Stimulated activated CD4-positive, alpha-beta T cell treated with anti-CD3 and anti-CD28 coated beads, Interleukin-4, amount 100 ng/mL, for 4 hours (primary cell): ENCODE results near the gene ZNF280B.
"Not testable (repeated sequence)": the region's sequence is repeated elsewhere in the genome, so short reads cannot be mapped to it uniquely, and the experiment has no call there.

Source experiments
- DNase-seq, 2 experiments: peaks; one replicate each; pipeline ENCODE4 v3.0.0-alpha.2; 2020

ZNF280B gene

DNA sequence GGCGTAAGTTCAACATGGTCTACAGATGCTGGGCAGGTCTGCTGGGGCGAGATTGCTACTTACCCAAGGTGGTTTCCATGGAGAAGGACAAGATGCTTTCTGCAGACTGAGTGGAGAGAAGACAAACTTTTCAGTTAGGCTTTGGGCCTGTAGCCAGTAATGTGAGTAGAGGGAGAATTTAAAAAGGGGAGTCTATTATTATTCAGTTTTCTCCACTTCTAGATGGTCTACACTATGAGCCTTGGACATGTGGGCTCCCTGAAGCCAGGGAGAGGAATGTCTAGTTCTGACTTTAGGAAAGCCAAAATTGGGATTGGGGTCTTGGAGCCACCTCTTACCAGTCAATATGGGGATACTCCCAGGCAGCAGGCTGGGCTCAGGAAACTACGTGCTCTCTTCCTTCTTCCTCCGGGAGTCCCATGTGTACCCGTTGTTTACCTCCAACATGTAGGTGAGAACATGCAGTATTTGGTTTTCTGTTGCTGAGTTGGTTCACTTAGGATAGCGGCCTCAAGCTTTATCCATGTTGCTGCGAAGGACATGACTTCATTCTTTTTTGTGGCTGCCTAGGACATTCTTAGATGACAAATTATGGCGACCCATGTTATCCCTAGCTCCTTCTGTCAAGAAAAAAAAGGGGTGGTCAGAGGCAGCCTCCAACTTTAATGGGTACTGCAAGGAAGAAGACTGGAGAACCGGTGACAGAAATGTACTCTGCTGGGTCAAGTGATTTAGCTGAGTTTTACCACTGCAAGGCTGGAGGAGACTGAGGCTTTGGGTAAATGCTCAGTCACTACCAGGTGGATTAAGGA, 26.3 kb upstream of the ZNF280B start:
- no peak for DNase-seq

DNA sequence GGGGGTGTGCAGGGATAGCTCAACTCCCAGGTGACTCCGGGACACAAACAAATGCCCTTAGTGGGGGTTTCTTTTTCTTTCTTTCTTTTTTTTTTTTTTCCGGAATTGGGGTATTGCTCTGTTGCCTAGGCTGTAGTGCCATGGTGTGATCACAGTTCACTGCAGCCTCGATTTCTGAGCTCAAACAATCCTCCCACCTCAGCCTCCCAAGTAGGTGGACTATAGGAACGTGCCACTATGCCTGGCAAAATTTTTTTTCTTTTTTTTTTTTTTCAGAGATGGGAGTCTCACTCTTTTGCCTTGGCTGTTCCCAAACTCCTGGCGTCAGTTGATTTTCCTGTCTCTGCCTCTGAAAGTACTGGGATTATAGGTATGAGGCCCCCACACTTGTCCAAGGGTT, 25.3 kb upstream of the ZNF280B start:
- no peak for DNase-seq

DNA sequence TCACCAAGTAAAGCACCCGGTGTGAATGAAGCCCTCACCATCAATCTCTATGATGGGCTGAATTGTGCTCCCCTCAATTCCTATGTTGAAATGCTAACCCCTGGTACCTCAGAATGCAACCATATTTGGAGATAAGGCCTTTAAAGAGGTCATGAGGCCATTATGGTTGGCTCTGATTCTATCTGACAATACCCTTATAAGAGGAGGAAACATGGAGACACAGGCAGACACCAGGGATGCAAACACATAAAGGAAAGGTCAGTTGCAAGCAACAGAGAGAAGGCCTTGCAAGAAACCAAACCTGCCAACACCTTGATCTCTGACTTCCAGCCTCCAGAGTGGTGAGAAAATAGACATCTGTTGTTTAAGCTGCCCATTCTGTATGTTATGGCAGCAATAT, 24.9 kb upstream of the ZNF280B start:
- DNase-seq = no peak

DNA sequence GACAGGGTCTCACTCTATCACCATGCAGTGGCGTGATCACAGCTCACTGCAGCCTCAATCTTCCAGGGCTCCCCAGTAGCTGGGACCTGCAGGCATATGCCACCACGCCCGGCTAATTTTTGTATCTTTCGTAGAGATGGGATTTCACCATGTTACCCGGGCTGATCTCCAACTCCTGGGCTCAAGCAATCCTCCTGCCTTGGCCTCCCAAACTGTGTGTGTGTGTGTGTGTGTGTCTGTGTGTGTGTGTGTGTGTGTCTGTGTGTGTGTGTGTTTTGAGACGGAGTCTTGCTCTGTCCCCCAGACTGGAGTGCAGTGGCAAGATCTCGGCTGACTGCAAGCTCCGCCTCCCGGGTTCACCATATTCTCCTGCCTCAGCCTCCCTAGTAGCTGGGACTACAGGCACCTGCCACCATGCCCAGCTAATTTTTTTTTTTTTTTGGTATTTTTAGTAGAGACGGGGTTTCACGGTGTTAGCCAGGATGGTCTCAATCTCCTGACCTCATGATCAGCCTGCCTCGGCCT, 24.1 kb upstream of the ZNF280B start:
- DNase-seq = not testable (repeated sequence)

DNA sequence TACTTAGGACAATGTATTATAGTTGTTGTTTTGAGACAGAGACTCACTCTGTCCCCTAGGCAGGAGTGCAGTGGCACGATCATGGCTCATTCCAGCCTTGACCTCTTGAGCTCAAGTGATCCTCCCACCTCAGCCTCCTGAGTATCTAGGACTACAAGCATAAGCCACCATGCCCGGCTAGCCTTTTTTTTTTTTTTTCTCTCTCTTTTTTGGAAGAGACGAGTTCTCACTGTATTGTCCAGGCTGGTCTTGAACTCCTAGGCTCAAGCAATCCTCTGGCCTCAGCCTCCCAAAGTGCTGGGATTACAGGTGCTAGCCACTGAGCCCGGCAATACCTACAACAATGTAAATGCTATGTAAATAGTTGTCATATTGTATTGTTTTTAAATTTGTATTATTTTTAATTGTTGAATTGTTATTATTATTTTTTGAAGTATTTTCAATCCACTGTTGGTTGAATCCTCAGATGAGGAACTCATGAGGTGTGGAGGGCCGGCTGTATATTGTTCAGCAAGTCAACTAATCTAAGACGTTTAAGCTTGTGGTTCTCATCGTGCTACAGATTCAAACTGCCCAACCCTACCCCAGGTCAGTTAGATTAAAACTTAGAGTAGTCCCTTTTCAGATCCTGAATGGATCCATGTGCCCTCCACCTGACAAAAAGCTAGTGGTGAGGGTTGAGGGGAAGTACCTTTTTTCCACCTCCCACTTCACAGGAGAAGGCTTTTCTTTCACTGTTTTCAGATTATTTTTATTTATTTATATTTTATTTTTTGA, 23.4 kb upstream of the ZNF280B start:
- DNase-seq = no peak

DNA sequence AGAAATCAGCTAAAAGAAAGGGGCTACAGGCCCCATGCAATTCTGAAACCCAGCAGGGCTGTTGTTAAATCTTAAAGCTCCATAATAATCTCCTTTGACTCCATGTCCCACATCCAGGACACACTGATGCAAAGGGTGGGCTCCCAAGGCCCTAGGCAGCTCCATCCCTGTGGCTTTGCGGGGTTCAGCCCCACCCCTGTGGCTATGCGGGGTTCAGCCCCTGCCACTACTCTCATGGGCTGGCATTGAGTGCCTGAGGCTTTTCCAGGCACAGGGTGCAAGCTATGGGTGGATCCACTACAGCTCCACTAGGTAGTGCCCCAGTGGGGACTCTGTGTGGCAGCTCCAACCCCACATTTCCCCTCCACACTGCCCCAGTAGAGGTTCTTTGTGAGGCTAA, 20.2 kb upstream of the ZNF280B start:
- DNase-seq = no peak

DNA sequence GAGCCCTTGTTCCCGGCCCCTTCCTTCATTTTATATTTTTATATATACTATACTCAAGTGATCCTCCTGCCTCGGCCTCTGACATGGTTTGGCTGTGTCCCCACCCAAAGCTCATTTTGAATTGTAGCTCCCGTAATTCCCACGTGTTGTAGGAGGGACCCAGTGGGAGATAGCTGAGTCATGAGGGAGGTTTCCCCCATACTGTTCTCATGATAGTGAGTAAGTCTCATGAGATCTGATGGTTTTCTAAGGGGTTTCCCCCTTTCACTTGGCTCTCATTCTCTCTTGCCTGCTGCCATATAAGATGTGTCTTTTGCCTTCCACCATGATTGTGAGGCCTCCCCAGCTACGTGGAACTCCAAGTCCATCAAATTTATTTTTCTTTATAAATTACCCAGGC, 18.8 kb upstream of the ZNF280B start:
- no peak for DNase-seq

DNA sequence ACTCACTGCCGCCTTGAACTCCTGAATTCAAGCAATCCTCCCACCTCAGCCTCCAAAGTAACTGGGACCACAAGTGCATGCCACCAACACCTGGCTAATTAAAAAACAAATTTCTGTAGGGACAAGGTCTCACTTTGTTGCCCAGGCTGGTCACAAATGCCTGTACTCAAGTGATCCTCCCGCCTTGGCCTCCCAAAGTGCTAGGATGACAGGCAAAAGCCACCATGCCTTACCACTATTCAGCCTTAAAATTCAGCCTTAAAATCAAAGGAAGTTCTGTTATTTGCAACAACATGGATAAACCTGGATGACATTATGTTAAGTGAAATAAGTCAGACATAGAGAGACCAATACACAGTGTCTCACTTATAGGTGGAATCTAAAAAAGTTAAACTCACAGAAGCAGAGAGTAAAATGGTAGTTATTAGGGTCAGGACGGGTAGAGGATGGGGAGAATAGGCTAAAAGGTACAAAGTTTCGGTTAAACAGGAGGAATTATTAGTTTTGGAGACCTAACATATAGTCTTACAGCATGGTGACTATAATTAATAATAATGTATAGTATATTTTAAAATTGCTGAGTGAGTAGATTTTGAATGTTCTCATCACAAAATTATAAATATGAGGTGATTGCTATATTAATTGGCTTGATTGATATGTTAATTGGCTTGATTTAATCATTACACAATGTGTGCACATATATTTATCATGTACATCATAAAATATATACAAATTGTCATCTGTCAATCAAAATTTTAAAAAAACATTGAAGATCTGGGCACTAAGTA, 17.8 kb upstream of the ZNF280B start:
- no peak for DNase-seq

DNA sequence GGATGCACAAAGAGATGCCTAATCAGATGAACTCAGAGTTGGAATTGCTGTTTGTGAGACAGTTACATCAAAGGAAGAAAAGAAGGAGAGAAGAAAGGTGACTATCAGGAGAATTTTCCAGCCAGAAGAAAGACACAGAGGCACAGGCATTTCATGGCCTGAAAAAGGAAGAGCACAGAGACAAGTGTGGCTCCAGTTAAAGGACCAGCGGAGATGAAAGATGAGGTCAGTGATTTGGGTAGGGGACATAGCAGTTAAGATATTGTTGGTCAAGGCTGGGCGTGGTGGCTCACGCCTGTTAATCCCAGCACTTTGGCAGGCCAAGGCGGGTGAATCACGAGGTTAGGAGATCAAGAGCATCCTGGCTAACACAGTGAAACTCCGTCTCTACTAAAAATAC, 15.0 kb upstream of the ZNF280B start:
- DNase-seq = no peak

DNA sequence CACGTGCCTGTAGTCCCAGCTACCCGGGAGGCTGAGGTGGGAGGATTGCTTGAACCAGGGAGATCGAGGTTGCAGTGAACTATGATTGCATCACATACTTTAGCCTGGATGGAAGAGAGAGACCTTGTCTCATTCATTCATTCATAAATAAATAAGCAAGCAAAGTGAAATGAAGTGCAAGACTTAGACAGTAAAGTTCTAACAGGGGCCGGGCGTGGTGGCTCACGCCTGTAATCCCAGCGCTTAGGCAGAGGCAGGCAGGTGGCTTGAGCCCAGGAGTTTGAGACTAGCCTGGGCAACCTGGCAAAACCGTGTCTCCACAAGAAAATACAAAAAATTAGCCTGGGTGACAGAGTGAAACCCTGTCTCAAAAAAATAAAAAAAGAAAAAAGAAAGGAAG, 13.1 kb upstream of the ZNF280B start:
- DNase-seq = no peak

DNA sequence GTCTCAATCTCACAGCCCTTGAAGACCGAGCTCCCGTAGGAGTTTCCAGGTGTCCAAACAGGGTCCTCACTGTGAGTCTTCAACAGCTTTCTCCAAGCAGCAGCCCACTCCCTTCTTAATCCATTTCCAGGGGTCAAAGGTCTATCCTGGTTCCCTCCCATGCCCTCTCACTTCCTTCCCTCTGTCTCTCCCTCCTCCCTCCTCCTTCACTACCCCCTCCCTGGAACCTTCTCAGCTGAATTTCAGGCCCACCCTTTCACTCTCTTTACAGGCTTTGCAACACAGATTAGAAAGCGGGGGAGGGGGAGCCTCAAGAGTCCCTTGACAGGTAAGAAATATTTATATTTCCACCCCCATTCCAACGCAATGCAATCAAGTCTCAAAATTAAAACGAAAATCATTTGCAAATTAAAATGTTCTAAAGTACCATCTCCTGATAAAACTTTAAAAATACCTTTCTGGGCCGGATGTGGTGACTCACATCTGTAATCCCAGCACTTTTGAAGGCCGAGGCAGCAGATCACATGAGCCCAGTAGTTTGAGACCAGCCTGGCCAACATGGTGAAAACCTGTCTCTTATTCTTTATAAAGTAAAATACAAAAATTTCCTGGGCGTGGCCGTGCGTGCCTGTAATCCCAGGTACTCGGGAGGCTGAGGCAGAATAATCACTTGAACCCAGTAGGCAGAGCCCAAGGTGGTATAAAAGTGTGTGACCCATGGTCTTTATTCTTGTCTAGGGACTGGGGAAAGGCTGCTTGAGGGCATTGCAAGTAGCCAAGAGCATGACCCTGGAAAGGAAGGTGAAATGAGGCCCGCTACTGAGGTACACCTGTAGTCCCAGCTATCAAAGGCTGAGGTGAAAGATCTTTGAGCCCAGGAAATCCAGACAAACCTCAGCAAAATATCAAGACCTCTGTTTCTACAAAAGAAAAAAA, 12.4 kb upstream of the ZNF280B start:
- DNase-seq = no peak

DNA sequence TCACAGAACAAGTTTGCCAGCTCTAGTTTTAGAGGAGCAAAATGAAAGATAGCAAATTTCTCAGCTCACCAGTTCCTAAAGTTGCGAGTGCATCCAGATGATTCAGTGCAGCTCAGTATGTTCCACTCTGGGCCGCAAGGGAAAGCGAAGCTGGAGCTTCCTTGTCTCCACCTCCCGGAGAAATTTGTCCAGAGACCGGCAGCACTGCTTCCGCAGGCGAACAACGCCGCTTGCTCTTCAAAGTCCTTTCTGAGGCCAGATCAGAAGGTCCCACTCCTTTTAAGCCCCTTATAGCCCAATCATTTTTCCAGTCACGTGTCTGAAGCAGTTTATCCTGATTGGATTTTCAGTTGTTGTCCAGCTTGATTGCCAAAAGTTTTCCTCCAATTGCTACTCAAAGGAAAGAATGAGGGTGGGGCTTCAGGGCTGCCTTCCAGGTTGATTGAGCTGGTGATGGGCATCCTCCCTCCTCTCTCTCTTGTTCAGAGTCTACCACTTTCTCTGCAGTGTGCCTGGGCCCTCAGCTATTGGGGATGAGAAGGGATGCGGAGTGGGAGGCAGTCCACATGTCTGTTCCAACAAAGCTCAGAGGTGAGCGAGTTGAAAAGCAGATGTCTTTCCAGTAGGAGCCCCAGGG, 11.6 kb upstream of the ZNF280B start, which contains the start of gene ZNF280A:
ZNF280A (minus strand) TSS at position 251 of the 637 bp plus-strand sequence. CDS start 4,640 bp downstream, outside the sequence.
- no peak for DNase-seq

DNA sequence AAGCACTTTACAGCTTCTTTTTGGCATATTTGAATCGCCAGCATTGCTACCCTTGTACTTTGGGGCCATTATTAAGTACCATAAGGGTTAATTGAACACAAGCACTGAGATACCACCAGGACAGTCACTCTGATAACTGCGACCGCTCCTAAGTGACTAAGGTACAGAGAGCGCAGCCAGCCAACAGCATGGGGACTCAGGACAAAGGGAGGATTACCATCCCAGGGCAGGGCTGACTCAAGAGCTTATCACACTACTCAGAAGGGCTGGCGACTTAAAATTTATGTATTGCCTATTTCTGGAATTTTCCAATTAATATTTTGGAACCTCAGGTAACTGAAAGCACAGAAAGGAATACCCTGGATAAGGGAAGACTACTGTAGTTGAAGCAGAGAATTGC, 11.0 kb upstream of the ZNF280B start:
- no peak for DNase-seq

DNA sequence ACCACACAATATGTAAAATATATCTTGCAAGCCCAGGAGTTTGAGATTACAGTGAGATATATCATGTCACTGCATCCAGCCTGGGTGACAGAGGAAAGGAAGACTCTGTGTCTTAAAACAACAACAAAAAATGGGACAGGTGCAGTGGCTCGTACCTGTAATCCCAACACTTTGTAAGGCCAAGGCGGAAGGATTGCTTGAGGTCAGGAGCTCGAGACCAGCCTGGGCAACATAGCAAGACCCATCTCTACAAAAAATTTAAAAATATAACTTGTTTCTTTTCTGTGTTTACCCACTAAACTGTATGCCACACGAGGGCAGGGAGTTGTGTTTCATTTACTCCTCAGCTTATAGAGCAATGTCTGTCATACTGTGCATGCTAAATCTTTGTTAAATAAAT, 8.4 kb upstream of the ZNF280B start:
- no peak for DNase-seq

DNA sequence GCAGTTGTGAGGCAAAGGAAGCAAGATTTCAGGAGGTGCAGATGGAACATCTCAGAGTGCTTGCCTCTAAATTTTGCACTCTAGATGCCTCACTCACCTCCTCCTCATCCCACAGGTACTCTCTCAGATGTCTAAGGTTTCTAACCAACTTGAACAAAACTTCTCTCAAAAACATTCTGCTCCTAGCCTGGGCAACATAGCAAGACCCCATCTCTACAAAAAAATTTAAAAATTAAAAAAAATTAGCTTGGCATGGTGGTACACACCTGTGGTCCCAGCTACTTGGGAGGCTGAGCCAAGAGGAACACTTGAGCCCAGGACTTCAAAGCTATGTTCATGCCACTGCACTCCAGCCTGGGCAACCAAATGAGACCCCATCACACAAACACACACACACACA, 7.3 kb upstream of the ZNF280B start:
- no peak for DNase-seq

DNA sequence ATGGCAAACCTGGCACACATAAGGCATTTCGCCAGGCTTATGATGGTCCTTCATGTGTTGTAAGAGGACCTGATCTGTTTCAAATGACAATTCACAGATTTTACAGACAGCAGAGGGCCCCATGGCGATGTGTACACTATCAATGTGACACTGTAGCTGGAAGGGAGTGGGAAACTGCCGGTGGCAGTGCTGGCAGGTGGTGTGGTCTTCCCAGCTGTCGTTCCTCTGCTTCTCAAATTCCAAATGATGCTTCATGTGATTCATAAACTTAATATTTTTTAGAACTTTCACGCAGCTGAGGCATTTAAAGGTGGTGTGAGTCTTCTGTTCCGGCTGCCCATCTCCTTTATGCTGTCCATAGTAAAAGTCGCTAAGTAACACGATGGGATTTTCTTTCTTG, 5.9 kb upstream of the ZNF280B start:
- not testable (repeated sequence) for DNase-seq

DNA sequence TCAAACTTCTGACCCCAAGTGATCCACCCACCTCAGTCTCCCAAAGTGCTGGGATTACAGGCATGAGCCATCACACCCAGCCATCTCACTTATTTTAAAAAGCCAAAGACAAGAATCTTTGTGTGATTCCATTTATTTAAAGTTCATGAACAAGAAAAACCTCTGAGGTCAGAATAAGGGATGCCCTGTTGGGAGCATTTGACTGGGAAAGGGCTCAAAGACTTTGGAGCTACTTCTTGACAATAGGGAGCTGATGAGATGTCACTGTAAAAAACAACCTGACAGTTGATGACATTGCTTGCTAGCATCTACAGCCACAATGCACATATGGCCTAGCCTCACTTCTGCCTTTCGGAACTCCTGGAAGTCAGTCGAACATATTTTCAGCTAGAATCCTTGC, 5.1 kb upstream of the ZNF280B start:
- DNase-seq = no peak

DNA sequence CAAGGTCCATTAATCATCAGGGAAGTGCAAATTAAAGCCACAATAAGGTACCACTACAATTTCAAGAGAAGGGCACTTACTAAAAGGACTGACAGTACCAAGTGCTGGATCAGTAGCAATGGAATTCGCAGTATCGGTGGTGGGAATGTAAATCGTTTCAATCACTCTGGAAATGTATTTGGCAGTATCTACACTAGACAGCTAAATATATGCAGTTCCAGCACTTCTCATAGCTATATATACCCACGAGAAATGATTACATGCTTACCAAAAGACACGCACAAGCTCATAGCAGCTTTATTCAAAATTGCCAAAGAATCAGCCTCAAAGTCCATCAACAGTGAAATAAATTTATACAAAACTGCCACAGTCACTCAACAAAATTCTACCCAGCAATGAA, 4.4 kb upstream of the ZNF280B start:
- DNase-seq = no peak

DNA sequence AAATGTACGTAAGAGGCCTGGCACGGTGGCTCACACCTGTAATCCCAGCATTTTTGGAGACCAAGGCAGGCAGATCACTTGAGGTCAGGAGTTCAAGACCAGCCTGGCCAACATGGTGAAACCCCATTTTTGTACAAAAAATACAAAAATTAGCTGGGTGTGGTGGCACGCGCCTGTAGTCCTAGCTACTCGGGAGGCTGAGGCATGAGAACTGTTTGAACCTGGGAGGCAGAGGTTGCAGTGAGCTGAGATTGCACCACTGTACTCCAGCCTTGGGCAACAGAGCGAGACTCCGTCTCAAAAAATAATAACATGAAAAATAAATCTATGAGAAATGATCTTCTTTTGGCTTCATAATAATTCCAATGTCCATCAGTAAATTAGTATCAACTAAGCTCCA, 2.3 kb upstream of the ZNF280B start:
- DNase-seq = not testable (repeated sequence)

DNA sequence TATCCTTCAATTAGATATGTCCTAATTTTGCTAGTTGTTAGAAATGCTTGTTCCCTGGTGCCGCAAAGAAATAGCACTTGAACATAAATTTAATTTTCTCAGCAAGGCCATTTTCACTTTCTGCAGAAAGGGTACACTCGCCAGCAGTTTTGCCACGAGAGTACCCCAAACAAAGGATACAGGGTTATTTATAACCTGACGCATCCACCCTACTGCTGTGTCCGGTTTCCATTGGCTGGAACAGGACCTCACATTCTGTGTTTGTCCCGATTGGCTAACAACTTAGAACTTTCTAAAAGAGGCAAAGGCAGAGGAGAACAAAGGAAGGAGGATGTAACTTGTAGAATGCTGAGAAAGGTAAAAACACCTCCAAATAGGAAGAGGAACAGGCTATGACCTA, 1.4 kb upstream of the ZNF280B start:
- not testable (repeated sequence) for DNase-seq

DNA sequence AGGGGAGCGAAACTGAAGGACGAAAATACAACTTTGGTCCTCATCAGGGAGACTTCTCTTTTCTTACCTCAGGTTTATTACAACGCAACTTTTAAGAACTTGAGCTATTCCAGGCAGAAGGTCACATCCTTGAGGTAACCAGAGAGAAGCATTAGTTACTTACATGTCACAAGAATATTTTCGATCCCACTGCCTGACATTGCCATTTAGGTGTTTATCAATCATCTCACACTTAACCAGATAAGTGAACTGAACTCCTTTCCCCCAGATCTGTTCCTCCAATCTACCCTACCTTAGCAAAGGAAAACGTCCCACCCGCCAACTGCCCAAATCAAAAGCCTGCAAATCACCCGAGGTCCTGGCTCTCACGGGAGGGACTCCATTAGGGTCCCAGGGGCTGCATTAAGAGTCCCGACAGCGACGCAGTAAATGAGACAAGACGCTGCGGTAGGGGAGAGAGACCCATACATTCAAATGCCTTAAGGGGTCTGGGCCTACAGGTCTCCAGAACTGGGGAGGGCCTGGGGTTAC, 734 bp downstream of the ZNF280B start:
- DNase-seq = no peak
